GM11168 (cell line): ENCODE results near the gene SCNN1G.

Source experiments
- in situ Hi-C: fragments of 300-500 bp; cut with MboI; formaldehyde crosslinking; loops from one replicate; pipeline ENCODE4 v1.12.0; 2022; ENCODE audit warnings: low sequenced_read_pairs; ENCODE audit not compliant: unreplicated experiment

SCNN1G gene

DNA sequence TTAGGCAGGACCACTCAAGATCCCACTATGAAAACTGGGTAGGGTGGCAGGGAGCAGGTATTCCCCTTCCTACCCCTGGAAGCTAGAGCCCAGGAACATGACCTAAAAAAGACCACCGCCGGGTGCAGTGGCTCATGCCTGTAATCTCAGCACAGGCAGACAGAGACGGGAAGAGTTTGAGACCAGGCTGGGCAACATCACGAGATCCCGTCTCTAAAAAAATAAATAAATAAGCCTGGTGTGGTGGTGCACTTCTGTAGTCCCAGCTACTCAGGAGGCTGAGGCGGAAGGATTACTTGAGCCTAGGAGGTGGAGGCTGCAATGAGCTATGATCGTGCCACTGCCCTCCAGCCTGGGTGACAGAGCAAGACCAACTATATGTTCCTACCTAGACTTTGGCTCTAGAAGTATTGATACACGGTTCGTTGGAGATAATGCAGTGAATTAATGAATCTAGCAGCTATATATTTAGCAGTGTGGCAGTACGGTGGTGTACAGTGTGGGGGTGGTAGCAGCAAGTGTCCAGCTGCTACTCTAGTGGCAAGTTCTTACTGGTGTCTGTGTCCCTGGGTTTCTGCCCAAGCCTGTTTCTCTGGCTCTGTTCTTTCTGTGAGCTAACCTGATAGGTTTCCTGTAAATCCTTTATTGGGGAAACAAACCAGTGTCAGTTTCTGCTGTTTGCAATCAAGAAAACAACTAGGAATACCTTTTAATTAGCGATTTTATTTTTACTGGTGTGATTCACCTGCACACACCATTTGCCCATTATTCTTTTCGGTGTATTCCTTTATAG lies 30.0 kb upstream of the SCNN1G start:
- in situ Hi-C loops = no loop called here

GRCh38 chr16:23155445-23156049 lies 27.0 kb upstream of the SCNN1G start:
- in situ Hi-C loops = no loop called here

DNA sequence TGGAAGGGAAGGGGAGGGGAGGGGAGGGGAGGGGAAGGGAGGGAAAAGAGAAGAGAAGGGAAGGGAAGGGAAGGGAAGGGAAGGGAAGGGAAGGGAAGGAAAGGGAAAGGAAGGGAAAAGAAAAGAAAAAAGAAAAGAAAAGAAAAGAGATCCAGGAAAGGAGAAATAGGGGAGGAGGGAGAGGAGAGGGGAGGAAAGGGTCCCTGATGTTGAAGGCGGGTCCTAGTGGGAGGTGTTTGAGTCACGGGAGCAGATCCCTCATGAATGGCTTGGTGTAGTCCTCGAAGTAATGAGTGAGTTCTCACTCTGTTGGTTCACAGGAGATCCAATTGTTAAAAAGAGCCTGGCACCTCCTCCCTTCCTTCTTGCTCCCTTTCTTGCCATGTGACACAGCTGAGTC lies 26.4 kb upstream of the SCNN1G start:
- in situ Hi-C loops = no loop called here

- in situ Hi-C loops = no loop called here
Measured at GRCh38 chr16:23156946-23157460, 25.5 kb upstream of the SCNN1G start.

DNA sequence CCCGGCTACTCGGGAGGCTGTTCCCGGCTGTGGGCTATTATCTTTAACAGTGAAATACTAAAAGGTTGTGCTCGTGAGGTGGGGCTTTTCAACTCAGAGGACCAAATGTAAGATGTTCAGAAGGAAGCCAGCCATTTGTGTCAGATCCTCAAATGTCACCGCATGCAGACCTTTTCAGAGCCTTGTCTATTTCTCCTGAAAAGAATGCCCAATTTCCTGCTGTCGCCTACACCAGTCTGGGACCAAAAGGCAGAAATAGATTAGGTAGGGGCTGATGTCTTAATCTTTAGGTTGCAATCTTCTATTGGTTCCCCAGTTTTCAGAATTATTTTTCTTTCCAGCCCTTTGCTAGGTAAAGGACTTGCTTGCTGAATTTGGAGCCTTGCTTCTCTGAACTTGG lies 24.4 kb upstream of the SCNN1G start:
- in situ Hi-C loops = no loop called here

- in situ Hi-C loops = no loop called here
Measured at GRCh38 chr16:23160082-23160481, 22.5 kb upstream of the SCNN1G start.

DNA sequence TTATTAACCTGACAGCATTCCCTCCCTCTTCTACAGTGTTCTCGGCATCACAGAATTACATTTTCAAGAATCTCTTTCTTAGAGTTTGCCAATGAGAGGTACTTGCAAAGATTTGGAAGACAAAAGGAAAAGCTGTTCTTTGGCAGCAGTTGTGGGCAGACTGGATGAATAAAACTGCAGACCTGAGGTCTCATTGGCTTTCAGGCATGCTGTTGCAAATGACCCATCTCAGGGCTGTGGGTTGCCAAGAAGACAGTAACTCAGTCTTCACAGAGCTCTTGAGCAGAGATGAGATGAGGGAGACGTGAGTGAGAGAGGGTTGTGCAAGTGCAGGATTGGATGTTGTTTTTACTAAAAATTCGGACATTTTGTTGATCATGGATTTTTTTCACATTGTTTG lies 22.0 kb upstream of the SCNN1G start:
- in situ Hi-C loops = no loop called here

GRCh38 chr16:23163921-23164320 lies 18.6 kb upstream of the SCNN1G start:
- in situ Hi-C loops = no loop called here

- in situ Hi-C loops = no loop called here
Measured at GRCh38 chr16:23164736-23165135, 17.8 kb upstream of the SCNN1G start.

- in situ Hi-C loops = no loop called here
Measured at GRCh38 chr16:23172583-23172982, 10.0 kb upstream of the SCNN1G start.

DNA sequence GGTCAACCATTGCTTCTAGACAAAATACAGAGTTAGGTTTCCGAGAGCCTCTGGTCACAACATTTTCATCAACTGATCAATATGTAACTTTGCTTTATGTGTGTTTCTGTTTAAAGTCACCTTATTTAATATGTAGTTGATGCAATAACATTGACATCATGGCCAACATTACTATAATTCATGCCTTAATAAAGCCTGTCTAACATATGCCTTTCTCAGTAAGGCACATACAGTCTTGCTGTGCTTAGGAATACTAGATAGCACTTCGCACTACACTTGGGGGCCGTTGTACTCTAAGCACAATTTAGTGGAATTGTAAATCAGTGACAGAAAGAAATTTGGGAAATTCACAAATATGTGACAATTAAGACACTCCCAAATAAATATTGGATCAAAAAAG lies 9.6 kb upstream of the SCNN1G start:
- in situ Hi-C loops = no loop called here

DNA sequence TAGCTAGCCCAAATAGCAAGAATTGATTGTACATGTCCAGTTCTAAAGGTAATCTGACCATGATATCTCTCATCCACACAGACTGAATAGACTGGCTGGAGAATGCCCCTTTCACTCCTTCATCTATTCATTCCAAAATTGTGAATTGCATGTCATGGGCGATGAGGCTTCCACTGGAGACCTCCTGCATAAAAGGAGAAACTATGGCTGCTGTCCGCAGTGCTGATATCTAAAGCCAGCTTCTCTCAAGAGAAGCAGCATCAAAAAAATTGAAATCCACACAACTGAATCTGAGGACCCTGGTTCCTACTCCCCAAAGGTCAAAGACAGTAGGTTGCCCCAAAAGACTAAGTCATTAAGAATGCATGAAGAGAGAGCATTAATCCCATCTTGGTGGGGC lies 7.9 kb upstream of the SCNN1G start:
- in situ Hi-C loops = loop anchor here (5.0 kb wide), 1 partner anchor 258 kb away; no protein-coding TSS in a partner anchor

- in situ Hi-C loops = loop anchor here (5.0 kb wide), 1 partner anchor 257 kb away; no protein-coding TSS in a partner anchor
Measured at GRCh38 chr16:23175651-23176050, 6.9 kb upstream of the SCNN1G start.

GRCh38 chr16:23181506-23181905 lies 1.0 kb upstream of the SCNN1G start:
- in situ Hi-C loops = no loop called here

- in situ Hi-C loops = no loop called here
Measured at GRCh38 chr16:23182206-23182678, 303 bp upstream of the SCNN1G start.

GRCh38 chr16:23183543-23183862 lies 958 bp downstream of the SCNN1G start:
- in situ Hi-C loops = no loop called here

DNA sequence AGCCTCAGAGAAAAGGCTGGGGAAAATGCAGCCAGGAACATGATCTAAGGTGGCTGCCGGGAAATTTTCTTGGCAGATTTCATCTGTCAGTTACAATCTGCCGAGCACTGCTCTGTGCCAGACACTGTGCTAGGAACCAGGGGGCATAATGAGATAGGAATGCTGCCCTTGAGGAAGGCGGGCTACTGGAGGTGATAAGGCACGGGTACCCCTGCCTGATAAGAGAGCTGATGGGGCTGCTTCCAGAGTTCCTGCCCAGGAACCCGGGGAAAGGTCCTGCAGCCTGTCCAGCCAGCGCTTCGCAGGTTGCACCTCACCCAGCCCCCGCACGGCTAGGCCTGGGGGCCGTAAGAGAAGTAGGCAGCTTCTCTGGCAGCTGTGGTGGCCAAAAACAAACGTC lies 3.1 kb downstream of the SCNN1G start:
- in situ Hi-C loops = no loop called here

GRCh38 chr16:23186171-23186570 lies 3.6 kb downstream of the SCNN1G start:
- in situ Hi-C loops = no loop called here

DNA sequence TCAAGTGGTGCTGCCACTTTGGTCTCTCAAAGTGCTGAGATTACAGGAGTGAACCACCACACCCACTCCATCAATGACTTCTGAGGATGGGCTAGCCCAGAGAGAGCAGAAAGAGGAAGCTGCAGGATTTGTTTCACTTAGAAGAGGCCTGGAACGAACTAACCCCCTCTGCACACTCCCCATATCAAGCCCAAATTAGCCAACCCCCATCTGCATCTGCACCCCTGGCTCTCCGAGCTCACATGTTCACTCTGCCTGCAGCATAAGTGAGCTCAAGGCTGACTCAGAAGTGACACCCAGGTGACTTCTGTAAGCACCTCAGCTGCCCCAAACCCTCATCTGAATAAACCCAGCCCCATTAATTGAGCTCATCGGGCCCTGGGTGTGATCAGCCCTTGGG lies 4.8 kb downstream of the SCNN1G start:
- in situ Hi-C loops = no loop called here

DNA sequence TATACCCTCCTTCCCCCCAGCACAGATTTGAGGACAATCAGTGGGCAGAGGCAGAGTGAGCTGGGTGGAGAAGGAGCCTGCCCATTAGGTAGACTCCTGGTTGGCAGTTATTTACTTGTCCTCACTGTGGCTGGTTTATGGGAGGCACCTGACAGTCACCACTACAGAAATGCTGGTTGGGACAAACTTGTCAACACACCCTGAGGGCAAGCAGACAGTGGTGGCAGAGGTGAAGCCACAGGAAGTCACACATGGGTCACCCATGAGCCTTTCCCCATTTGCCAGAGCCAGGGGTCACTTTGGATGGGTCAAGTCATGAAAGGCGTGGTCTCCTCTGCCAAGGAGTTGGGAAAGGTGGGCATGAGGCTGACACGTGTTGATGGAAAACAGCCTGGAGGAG lies 6.4 kb downstream of the SCNN1G start:
- in situ Hi-C loops = no loop called here

DNA sequence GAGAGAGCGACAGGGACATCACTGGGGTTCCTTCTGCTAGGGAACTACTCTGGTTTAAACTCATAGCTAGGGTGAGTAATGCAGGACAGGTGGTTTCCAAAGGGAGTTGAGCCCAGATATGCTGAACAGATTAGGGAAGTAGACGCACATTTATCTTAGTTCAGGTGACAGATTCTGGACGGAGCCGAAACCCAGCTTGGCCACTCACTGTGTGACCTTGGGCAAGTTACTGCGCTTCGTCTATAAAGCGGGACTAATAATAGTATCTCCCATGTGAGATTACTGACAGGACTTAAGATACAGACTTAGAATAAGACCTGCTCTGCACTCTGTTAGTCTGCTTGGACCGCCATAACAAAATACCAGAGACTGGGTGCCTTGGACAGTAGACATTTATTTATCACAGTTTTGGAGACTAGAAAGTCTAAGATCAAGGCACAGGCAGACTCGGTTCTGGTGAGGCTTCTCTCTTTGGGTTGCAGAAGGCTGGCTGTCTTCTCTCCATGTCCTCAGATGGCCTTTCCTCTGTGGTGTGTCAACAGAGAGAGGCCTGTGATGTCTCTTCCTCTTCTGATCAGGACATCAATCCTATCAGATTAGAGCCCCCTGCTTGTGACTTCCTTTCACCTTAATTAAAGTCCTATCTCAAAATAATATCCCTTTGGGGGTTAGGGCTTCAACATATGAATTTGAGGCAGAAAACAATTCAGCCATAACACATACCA lies 12.1 kb downstream of the SCNN1G start:
- in situ Hi-C loops = no loop called here
